Activated CD8-positive, alpha-beta T cell treated with anti-CD3 and anti-CD28 coated beads, Interleukin-2, amount 10 ng/mL, durations not matched to agents 7 days and 5 days (primary cell): ENCODE results near the gene PPARD. TPM values are rescaled to one million over a fixed set of nuclear protein-coding genes. Genes with fewer than 3 reads are reported as not detected.
A peak's percentile ranks its signal among the peaks of the same experiment; 100 is the strongest.
"Not testable (repeated sequence)": the region's sequence is repeated elsewhere in the genome, so short reads cannot be mapped to it uniquely, and the experiment has no call there.

ENCODE experiments used
- ATAC-seq: fragments of 150-1000 bp; cut with Tn5 transposase; one replicate; pipeline ENCODE4 v1.10.0; 2021; ENCODE audit warnings: moderate library complexity
- CTCF ChIA-PET: fragments of 350-600 bp; sonication (Branson Sonifier 250); formaldehyde crosslinking; loops from one replicate; lab custom pipeline; 2021; ENCODE audit warnings: antibody characterized with exemption; lab: Charles Lee
- POLR2A ChIA-PET: fragments of 350-600 bp; sonication (Branson Sonifier 250); formaldehyde crosslinking; loops from one replicate; lab custom pipeline; 2021; ENCODE audit warnings: antibody characterized with exemption; lab: Charles Lee
- DNase-seq: peaks from one replicate; pipeline ENCODE4 v3.0.0-alpha.2; 2020
- H3K27ac Mint-ChIP-seq: one replicate; pipeline ENCODE4 v1.8.0; 2021; ENCODE audit warnings: mild to moderate bottlenecking, mixed read lengths
- H3K27me3 Mint-ChIP-seq: one replicate; pipeline ENCODE4 v1.8.0; 2021; ENCODE audit warnings: low read depth, mixed read lengths
- H3K36me3 Mint-ChIP-seq: one replicate; pipeline ENCODE4 v1.8.0; 2021; ENCODE audit warnings: low read depth, mixed read lengths
- H3K4me1 Mint-ChIP-seq: one replicate; pipeline ENCODE4 v1.8.0; 2021; ENCODE audit warnings: low read depth, mixed read lengths
- H3K4me3 Mint-ChIP-seq: one replicate; pipeline ENCODE4 v1.8.0; 2021; ENCODE audit warnings: mild to moderate bottlenecking, mixed read lengths
- H3K9me3 Mint-ChIP-seq: one replicate; pipeline ENCODE4 v1.8.0; 2022; ENCODE audit warnings: mixed read lengths; ENCODE audit not compliant: insufficient read depth
- total RNA-seq, 2 experiments: library from RNA; stranded (reverse); gene quantifications; one replicate each; pipeline ENCODE4 v1.2.3, GENCODE V29; 2021

Gene PPARD
- total RNA-seq, 2 experiments from 2014 or later, result 36.3 to 36.7 TPM

DNA sequence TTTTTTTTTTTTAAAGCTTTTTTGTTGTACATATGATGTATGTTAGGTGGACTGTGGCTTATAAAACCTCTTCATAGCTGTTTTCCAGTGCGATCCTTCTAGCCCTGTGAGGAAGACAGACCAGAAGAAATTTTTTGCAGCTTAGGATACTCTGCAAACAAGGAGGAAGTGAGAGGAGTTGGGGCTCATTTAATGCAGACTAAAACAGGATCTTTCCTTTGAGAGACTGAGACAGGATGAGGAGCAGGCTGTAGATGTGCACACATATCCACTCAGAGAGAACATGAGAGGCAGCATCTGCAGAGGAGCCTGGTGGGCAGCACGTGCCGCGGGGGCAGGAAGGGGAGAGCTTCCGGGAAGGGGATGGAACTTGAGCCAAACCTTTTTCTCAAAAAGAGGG, 45.7 kb downstream of the PPARD start:
- peaks cover 49% of the 10 kb centered on the region for H3K4me1 Mint-ChIP-seq
- ChIA-PET POLR2A (no interaction called here), CTCF (interaction anchor here (1.5 kb wide), 1 partner anchor 61 kb away, joined by 5 read pairs; no protein-coding TSS in a partner anchor)
- H3K27ac Mint-ChIP-seq, result peak overlapping the region; percentile 43
- H3K36me3 Mint-ChIP-seq, result peaks cover 19% of the 10 kb centered on the region
- no peaks in the 10 kb centered on the region for H3K27me3 Mint-ChIP-seq
- DNase-seq (no peak), ATAC-seq (no peak)
- H3K4me3 Mint-ChIP-seq, result no peak overlapping the region
- H3K9me3 Mint-ChIP-seq, result no peaks in the 10 kb centered on the region

DNA sequence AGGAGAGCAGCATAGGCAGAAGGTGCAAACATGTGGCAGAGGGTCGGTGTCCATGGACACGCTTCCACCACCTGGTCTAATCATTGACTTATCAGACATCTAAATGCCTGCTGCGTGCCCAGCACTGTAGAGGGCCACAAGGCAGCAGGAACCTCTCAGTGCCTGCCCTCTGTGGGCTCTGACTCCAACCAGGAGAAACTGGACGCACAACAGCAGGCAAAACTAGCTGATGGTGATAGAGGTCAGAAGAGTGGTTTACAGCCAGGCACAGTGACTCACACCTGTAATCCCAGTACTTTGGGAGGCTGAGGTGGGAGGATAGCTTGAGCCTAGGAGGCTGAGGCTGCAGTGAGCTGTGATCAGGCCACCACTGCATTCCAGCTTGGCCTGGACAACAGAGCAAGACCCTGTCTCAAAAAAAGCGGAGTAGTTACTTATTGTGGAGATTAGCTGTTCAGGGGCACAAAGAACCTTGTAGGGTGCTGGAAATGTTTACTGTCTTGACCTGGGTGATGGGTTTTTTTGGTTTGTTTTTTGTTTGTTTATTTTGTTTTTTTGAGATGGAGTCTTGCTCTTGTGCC, 46.5 kb downstream of the PPARD start:
- Mint-ChIP-seq H3K4me1 (peaks cover 57% of the 10 kb centered on the region), H3K9me3 (no peaks in the 10 kb centered on the region), H3K27ac (no peak overlapping the region), H3K36me3 (peaks cover 19% of the 10 kb centered on the region), H3K4me3 (no peak overlapping the region), H3K27me3 (no peaks in the 10 kb centered on the region)
- POLR2A ChIA-PET, result no interaction called here
- ATAC-seq, result no peak
- DNase-seq, result no peak
- CTCF ChIA-PET, result interaction anchor here (1.0 kb wide), 1 partner anchor 31 kb away, joined by 5 read pairs; no protein-coding TSS in a partner anchor

DNA sequence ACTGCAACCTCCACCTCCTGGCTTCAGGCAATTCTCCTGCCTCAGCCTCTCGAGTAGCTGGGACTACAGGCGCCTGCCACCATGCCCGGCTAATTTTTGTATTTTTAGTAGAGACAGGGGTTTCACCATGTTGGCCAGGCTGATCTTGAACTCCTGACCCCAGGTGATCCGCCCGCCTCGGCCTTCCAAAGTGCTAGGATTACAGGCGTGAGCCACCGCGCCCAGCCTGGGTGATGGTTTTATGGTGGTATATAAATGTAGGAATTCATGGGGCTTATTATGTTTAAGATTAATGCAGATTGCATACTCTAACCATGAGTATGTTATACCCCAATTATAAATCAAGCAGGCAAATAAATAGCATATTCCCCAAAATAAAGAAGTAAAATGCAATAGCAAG, 47.0 kb downstream of the PPARD start:
- ATAC-seq, H3K4me3 Mint-ChIP-seq, H3K27ac Mint-ChIP-seq, POLR2A ChIA-PET, H3K27me3 Mint-ChIP-seq, H3K9me3 Mint-ChIP-seq, DNase-seq: not testable (repeated sequence)
- Mint-ChIP-seq H3K4me1 (peaks cover 61% of the 10 kb centered on the region), H3K36me3 (peaks cover 23% of the 10 kb centered on the region)
- CTCF ChIA-PET, result interaction anchor here (1.0 kb wide), 1 partner anchor 30 kb away, joined by 5 read pairs; no protein-coding TSS in a partner anchor

DNA sequence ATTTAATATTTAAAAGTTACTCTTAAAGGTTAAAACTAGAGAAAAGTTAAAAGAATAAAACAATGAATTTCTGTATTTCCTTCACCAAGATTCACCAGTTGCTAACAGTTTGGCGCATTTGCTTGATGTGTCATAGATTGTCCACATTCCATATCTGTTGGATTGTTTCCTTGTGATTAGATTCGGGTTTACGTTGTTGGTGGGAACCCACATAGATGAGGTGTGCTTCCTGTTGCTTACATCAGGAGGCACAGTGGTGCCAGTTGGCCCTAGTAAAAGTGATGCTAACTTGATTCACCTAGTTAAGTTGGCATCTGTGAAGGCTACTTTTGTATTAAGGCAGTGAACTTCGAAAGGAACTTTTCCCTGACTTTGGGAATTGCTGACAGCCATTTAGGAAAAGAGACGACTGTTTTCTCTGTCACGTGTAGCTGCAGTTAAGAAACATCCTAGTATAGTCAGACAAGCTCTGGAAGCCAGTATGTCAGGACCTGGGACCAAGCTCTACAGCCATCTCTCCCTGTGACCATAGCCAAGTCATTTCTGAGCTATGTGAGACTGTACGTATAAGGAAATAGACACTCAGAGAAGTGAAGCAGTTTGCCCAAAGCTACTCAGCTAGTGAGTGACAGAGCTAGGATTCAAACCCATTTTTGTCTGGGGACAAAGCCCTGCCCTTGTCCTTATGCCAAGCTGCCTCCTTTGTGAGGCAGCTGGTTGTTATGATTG, 49.0 kb downstream of the PPARD start:
- DNase-seq (no peak), ATAC-seq (no peak)
- ChIA-PET CTCF (interaction anchor here (0.7 to 2.1 kb wide), 5 partner anchors 15 to 76 kb away, joined by 3 to 10 read pairs (median 3); no protein-coding TSS in a partner anchor), POLR2A (no interaction called here)
- H3K4me3 Mint-ChIP-seq, result no peak overlapping the region
- peak overlapping the region; percentile 61 for H3K27ac Mint-ChIP-seq
- no peaks in the 10 kb centered on the region for H3K9me3 Mint-ChIP-seq
- peaks cover 63% of the 10 kb centered on the region for H3K4me1 Mint-ChIP-seq
- H3K36me3 Mint-ChIP-seq, result peaks cover 30% of the 10 kb centered on the region
- no peaks in the 10 kb centered on the region for H3K27me3 Mint-ChIP-seq

DNA sequence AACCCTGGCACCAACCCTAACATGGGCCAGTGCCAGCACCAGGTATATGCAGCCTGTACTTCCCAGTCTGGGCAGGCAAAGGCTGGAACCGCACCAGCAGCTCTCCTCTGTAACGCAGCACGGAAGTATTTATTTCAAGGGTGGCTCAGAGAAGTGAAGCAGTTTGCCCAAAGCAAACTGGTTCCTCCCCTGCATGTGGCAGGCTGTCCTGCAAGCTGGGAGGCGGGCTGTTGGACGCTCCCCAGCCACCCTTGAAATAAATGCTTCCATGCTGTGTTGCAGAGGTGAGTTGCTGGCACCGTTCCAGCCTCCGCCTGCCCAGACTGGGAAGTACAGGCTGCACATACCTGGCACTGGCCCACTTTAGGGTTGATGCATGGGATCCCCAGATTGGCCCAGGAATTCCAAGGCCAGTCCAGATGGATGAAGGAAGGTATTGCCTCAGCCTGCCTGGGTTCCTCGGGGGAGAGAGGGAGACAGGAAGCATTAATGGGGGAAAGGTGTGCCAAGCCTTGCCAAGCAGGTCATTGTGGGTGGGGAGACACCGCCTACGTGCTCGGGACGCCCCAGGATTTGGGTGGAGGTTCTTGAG, 49.8 kb downstream of the PPARD start:
- H3K36me3 Mint-ChIP-seq, result peaks cover 32% of the 10 kb centered on the region
- peaks cover 63% of the 10 kb centered on the region for H3K4me1 Mint-ChIP-seq
- ATAC-seq (no peak), DNase-seq (no peak)
- H3K27ac Mint-ChIP-seq, result peak overlapping the region; percentile 61
- H3K4me3 Mint-ChIP-seq, result no peak overlapping the region
- CTCF ChIA-PET, result interaction anchor here (0.7 to 2.1 kb wide), 5 partner anchors 14 to 75 kb away, joined by 3 to 10 read pairs (median 3); no protein-coding TSS in a partner anchor
- H3K27me3 Mint-ChIP-seq, result no peaks in the 10 kb centered on the region
- POLR2A ChIA-PET, result interaction anchor here (0.9 kb wide), 1 partner anchor 12 kb away, joined by 3 read pairs; no protein-coding TSS in a partner anchor
- no peaks in the 10 kb centered on the region for H3K9me3 Mint-ChIP-seq

DNA sequence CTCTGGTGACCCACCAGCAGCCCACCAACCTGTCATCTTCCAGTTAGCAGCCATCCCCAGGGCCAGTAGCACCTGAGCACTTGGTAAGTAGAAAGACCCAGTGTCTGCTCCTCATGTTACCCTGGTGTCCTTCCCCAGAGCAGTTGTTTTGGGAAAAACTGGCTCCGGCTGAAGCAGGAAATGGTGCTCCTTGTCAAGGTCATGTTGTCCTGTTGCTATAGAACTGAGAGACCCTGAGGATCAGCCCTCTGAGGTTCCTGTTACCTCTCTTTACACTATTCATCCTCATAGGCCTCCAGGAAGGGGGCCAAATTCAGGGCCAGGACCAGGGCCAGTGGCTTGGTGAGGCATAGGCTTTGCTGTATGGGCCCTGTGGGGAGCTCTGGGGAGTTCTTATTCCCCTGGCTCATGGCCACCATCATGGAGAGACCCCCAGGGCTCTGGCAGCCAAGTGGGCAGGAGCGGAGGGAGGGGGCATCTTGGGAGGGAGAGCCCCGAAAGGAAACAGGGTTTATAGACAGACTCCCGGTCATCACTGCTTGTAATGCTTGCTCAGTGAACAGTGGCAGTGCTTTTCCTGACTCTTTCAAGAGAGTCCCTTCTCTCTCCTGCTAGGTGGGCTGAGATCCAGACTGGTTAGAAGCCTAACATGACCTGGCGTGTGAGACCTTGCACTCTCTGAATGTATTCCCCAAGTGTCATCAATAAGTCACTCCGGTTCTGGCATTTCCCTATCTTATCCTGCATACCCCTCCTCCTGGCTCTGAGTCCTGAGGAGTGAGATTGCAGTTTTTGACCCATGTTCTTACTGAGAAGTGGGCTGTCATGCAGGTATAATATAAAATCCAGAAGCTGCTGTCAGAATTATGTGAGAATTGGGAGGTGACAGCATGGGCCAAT, 50.7 kb downstream of the PPARD start:
- H3K36me3 Mint-ChIP-seq, result peaks cover 36% of the 10 kb centered on the region
- DNase-seq, result no peak
- no peak overlapping the region for H3K4me3 Mint-ChIP-seq
- ChIA-PET POLR2A (interaction anchor here (0.9 to 1.4 kb wide), 2 partner anchors 11 to 24 kb away, joined by 3 to 6 read pairs; no protein-coding TSS in a partner anchor), CTCF (interaction anchor here (1.0 to 2.1 kb wide), 6 partner anchors 9 to 59 kb away, joined by 4 to 10 read pairs (median 5); partner anchors contain the start of gene FANCE)
- no peaks in the 10 kb centered on the region for H3K27me3 Mint-ChIP-seq
- peaks cover 65% of the 10 kb centered on the region for H3K4me1 Mint-ChIP-seq
- ATAC-seq, result no peak
- peak overlapping the region; percentile 87 for H3K27ac Mint-ChIP-seq
- no peaks in the 10 kb centered on the region for H3K9me3 Mint-ChIP-seq

DNA sequence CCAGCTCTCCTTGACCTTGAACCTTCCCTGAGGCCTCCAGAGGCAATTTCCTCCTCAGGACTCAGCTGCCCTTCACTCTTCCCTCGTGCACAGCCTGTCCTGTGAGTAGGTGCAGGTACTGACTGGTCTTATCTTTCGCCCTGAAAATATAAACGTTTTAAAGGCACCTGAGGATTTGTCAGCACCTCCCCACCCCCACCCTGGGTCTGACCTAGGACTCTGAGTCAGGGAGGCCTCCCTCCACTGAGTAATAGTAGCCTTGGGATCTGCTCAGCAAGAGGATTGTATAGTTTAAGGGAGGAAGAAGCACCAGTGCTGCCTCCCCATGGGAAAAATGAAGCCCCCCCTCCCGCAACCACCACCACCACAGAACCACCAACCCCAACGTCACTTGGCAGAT, 54.6 kb downstream of the PPARD start:
- Mint-ChIP-seq H3K4me3 (no peak overlapping the region), H3K36me3 (peaks cover 39% of the 10 kb centered on the region), H3K9me3 (no peaks in the 10 kb centered on the region), H3K27me3 (no peaks in the 10 kb centered on the region), H3K27ac (no peak overlapping the region), H3K4me1 (peaks cover 61% of the 10 kb centered on the region)
- ATAC-seq (no peak), DNase-seq (no peak)
- POLR2A ChIA-PET, result interaction anchor here (0.6 kb wide), 1 partner anchor 986 kb away, joined by 4 read pairs; no protein-coding TSS in a partner anchor
- CTCF ChIA-PET, result interaction anchor here (0.6 to 1.2 kb wide), 2 partner anchors 21 to 71 kb away, joined by 3 read pairs; no protein-coding TSS in a partner anchor

DNA sequence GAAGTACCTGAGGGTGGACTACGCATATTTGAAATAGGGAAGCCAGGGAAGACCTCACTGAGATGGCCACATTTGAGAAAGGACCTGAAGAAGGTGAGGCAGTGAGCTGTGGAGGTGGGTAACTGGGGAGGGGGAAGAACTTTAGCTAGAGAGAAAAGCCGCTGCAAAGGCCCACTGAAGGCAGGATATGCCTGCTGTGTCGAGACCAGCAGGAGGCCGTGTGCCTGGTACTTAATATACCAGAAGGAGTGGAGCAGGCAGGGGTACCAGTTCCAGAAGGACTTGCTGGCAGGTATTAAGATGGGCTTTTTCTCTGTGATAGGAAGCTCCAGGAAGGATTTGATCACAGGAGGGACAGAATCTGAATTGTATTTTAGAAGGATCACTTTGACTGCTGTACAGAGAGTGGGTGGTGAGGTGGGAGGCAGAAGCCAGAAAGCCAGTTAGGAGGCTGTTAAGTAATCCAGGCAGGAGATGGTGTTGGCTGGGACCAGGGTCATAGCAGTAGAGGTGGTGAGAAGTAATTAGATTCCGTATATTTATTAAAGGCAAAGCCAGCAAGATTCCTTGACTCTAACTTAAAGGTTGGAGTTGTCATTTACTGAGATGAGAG, 55.6 kb downstream of the PPARD start:
- CTCF ChIA-PET, result interaction anchor here (0.6 to 1.2 kb wide), 2 partner anchors 70 to 288 kb away, joined by 3 read pairs; no protein-coding TSS in a partner anchor
- Mint-ChIP-seq H3K27me3 (no peaks in the 10 kb centered on the region), H3K27ac (no peak overlapping the region), H3K36me3 (peaks cover 38% of the 10 kb centered on the region), H3K9me3 (no peaks in the 10 kb centered on the region), H3K4me3 (no peak overlapping the region), H3K4me1 (peaks cover 56% of the 10 kb centered on the region)
- POLR2A ChIA-PET, result no interaction called here
- ATAC-seq (no peak), DNase-seq (no peak)

DNA sequence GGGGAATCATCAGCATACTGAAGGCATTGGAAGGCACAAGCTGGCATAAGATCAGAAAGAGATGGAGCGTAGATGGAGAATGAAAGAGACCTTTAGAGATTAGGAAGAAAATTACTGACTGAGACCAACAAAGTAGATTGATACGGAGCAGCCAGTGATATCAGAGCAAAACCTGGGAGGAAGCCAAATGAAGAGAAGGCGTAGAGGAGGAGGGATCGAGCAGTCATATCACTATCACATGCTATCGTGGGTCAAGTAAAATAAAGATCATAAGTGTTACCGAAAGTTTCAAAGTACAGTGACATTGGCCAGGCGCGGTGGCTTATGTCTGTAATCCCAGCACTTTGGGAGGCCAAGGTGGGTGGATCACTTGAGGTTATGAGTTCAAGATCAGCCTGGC, 56.2 kb downstream of the PPARD start:
- Mint-ChIP-seq H3K9me3 (no peaks in the 10 kb centered on the region), H3K4me1 (peaks cover 50% of the 10 kb centered on the region), H3K27ac (no peak overlapping the region), H3K4me3 (no peak overlapping the region), H3K36me3 (peaks cover 36% of the 10 kb centered on the region), H3K27me3 (no peaks in the 10 kb centered on the region)
- ATAC-seq (no peak), DNase-seq (no peak)
- ChIA-PET CTCF (interaction anchor here (0.6 kb wide), 1 partner anchor 288 kb away, joined by 3 read pairs; no protein-coding TSS in a partner anchor), POLR2A (no interaction called here)

DNA sequence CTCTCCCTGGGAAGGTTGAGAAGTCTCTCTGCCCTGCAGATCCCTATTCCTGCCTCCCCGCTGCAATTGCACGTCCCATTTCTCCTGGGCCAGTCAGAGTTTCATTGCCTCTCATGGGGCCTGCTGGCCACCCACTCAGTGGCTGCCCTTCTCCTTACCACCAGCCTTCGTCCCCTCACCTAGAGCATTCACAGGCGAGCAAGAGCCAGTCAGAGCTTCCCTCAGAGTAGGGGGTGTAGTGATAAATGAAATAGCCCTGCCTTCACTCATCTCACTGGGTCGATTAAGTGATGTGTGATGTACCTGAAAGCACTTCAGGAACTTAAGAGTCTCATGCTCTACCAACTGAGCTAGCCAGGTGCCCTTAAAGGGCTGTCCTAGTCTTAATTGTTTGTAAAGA, 57.8 kb downstream of the PPARD start:
- peaks cover 37% of the 10 kb centered on the region for H3K4me1 Mint-ChIP-seq
- DNase-seq (no peak), ATAC-seq (no peak)
- H3K4me3 Mint-ChIP-seq, result no peak overlapping the region
- H3K27me3 Mint-ChIP-seq, result no peaks in the 10 kb centered on the region
- POLR2A ChIA-PET, result no interaction called here
- CTCF ChIA-PET, result interaction anchor here (0.6 to 2.2 kb wide), 6 partner anchors 11 to 326 kb away, joined by 3 to 10 read pairs (median 4); no protein-coding TSS in a partner anchor
- H3K27ac Mint-ChIP-seq, result no peak overlapping the region
- peaks cover 27% of the 10 kb centered on the region for H3K36me3 Mint-ChIP-seq
- H3K9me3 Mint-ChIP-seq, result no peaks in the 10 kb centered on the region
